Peyer's patch (tissue), 4 donors: ENCODE data around the gene NOD1. TPM values are rescaled to one million over a fixed set of nuclear protein-coding genes. Genes with fewer than 3 reads are reported as not detected.

Source experiments
- DNase-seq, 3 donors: peaks; one replicate each; pipeline ENCODE4 v3.0.0-alpha.2; 2017 to 2019
- H3K27ac ChIP-seq, 4 donors: fragments of 200-600 bp; sonication (generic); one replicate each; pipeline ENCODE4 v1.5.1; 2016 to 2019
- H3K27me3 ChIP-seq, 2 donors: fragments of 200-600 bp; sonication (generic); one replicate each; pipeline ENCODE4 v1.5.1; 2019
- H3K36me3 ChIP-seq, 3 donors: fragments of 200-600 bp; sonication (generic); one replicate each; pipeline ENCODE4 v1.5.1; 2016 to 2019
- H3K4me1 ChIP-seq, 4 donors: fragments of 200-600 bp; sonication (generic); one replicate each; pipeline ENCODE4 v1.5.1; 2016 to 2019
- H3K4me3 ChIP-seq, 4 donors: fragments of 200-600 bp; sonication (generic); 1 replicate in 3 of 4; 2 replicates in 1 of 4; pipeline ENCODE4 v1.5.1; 2016 to 2019; ENCODE audit warnings: mild to moderate bottlenecking in 1 of 4
- H3K9me3 ChIP-seq, 4 donors: fragments of 200-600 bp; sonication (generic); one replicate each; pipeline ENCODE4 v1.5.1; 2016 to 2019; ENCODE audit warnings: mild to moderate bottlenecking in 1 of 4
- POLR2A ChIP-seq, 2 donors: fragments of 450-650 bp; IDR thresholded peaks; one replicate each; pipeline ENCODE4 v1.5.1; 2017; ENCODE audit warnings: antibody characterized with exemption in 2 of 2, mild to moderate bottlenecking in 2 of 2, moderate library complexity in 2 of 2
- total RNA-seq, 4 donors: library from RNA; depleted of rRNA; stranded (reverse); fragments of >200 nt; gene quantifications; one replicate each; pipeline ENCODE4 v1.1.0, GENCODE V29; 2016
- TF ChIP-seq, protein P1 (sequence below), 6 experiments: fragments of 450-650 bp in 4 of 6; fragments of 200-600 bp in 2 of 6; sonication (generic) in 1 of 6; IDR thresholded peaks; one replicate each; pipeline ENCODE4 v1.5.1; 2017 to 2019; ENCODE audit warnings: antibody characterized with exemption in 6 of 6, mild to moderate bottlenecking in 3 of 6, moderate library complexity in 1 of 6

NOD1 gene
- total RNA-seq, 4 donors from 2014 or later, result 4.0 to 29.7 (median 21.0) TPM

DNA sequence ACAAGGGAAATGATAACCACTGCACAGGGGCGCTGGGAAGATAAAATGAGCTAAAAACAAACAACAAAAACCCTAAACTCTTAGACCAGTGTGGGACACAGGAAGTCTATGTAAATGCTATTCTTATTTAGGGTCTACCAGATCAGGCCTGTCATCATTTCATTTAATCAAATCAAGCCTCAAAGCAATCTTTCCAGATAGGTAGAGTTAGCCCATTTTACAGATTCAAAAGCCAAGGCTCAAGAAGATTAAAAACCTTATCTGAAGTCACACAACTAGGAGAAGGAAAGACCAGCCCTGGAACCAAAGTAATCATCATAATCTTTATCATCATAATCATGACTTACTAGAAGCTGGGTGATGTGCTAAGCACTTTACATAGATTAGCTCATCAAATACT lies 4.7 kb downstream of the NOD1 start:
- Histone ChIP-seq H3K36me3 (no peaks in the 10 kb centered on the region), H3K4me1 (peaks cover 0 to 49% (median 8%) of the 10 kb centered on the region in 4 donors), H3K27ac (peak overlapping the region in 1 of 4 donors; percentile 1), H3K4me3 (no peak overlapping the region), H3K9me3 (no peaks in the 10 kb centered on the region), H3K27me3 (no peaks in the 10 kb centered on the region)
- DNase-seq, result no peak
- no peak for TF ChIP-seq POLR2A (IDR thresholded peaks at IDR 0.05)
- TF ChIP-seq, protein P1, sequence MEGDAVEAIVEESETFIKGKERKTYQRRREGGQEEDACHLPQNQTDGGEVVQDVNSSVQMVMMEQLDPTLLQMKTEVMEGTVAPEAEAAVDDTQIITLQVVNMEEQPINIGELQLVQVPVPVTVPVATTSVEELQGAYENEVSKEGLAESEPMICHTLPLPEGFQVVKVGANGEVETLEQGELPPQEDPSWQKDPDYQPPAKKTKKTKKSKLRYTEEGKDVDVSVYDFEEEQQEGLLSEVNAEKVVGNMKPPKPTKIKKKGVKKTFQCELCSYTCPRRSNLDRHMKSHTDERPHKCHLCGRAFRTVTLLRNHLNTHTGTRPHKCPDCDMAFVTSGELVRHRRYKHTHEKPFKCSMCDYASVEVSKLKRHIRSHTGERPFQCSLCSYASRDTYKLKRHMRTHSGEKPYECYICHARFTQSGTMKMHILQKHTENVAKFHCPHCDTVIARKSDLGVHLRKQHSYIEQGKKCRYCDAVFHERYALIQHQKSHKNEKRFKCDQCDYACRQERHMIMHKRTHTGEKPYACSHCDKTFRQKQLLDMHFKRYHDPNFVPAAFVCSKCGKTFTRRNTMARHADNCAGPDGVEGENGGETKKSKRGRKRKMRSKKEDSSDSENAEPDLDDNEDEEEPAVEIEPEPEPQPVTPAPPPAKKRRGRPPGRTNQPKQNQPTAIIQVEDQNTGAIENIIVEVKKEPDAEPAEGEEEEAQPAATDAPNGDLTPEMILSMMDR (IDR thresholded peaks at IDR 0.05), result no peak

DNA sequence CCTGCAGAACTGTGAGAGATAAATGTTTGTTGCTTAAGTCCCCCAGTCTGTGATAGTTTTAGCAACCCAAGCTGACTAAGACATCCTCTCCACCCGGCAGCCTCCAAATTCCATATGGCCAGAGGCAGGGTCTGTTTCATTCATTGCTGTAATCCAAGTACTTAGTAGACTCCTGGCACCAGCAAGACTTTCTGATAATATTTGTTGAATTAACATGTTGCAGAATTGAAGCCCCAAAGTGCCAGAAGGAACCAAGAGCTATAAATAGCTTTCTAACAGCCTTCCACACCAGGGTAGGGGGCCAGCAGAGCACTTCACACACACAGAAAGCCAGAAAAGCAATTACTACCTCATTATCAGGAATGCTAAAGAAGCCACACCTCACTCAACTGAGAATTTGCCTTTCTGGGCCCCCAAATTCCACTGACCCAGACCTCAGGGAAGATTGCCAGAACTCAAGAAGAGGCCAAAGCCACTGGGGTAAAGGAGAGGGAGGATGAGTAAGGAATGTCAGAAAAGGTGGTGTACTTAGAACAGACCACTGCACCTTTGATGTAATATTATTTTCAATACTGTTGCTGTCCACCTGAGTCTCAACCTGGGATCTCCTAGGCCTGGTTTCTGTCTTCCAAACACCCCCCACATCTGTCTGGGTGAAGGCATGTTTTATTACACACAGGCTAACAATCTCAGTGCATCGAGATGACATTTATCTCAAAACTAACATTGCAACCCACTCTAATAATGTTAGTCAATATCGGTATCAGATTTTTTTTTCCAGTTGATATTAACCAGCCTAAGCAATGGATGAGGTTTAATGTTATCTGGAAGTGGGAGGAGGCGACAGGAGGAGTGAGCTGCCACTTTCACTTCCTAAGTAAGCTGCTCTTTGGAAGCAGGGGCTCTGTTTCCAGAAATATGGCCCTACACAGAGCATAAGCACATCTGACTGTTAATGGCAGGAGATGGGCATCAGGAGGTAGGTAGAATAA lies 5.5 kb downstream of the NOD1 start:
- no peak for DNase-seq
- Histone ChIP-seq H3K4me3 (no peak overlapping the region), H3K27ac (peak overlapping the region in 2 of 4 donors; percentile 5 to 75), H3K9me3 (no peaks in the 10 kb centered on the region), H3K36me3 (no peaks in the 10 kb centered on the region), H3K27me3 (no peaks in the 10 kb centered on the region), H3K4me1 (peaks cover 0 to 52% (median 8%) of the 10 kb centered on the region in 4 donors)
- TF ChIP-seq, protein P1 (IDR thresholded peaks at IDR 0.05), result no peak
- TF ChIP-seq POLR2A (IDR thresholded peaks at IDR 0.05), result no peak

DNA sequence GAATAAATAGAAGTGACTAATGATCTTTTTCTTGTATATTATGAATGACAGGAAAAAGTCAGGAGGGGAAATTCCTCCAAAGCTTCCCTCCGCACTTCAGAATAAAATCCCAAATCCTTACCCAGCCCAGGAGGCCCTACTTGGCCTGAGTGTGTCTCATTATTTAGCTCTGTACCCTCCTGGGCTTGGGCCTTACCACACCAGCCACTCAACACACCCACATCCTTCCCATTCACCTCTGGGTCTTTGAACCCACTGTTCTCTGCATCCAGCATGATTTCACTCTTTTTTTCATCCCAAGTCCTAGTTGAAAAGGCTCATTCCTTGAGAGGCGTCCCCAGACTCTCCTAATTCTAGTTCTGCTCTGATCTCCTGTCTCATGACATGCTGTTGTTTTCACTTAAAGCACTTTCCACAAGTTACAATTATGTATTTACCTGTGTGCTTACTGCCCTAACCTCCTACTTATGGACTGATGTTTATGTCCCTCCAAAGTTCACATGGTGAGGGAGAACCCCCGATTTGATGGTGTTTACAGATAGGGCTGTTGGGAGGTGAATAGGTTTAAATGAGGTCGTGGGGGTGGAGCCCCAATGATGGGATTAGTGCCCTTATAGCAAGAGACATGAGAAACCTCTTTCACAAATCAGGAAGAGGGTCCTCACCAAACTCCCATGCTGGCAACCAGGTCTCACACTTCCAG lies 6.4 kb downstream of the NOD1 start:
- Histone ChIP-seq H3K4me3 (no peak overlapping the region), H3K27me3 (no peaks in the 10 kb centered on the region), H3K4me1 (peaks cover 0 to 48% (median 6%) of the 10 kb centered on the region in 4 donors), H3K9me3 (no peaks in the 10 kb centered on the region), H3K27ac (peak overlapping the region in 3 of 4 donors; percentile 27 to 75 (median 48)), H3K36me3 (no peaks in the 10 kb centered on the region)
- no peak for DNase-seq
- TF ChIP-seq, protein P1 (IDR thresholded peaks at IDR 0.05), result no peak
- TF ChIP-seq POLR2A (IDR thresholded peaks at IDR 0.05), result no peak

DNA sequence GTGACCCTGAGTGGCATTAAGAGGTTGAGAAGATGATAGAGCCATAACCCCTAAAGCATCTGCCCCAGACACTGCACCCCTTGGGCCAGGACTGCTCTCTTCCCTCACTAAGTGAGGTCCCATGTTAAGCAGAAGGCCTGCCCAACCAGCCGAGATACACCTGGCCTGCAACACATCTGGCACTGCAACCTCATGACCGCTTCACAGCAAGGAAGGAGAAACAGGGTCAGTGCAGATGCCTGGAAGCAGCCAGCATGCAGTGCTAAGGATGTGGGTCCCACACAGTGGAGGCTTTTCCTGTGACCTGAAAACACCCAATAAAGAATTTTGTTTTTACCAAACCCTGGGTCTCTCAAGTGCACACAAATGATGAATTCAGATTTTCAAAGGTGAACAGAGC lies 7.4 kb downstream of the NOD1 start:
- Histone ChIP-seq H3K9me3 (no peaks in the 10 kb centered on the region), H3K4me1 (peaks cover 0 to 38% (median 5%) of the 10 kb centered on the region in 4 donors), H3K36me3 (no peaks in the 10 kb centered on the region), H3K27me3 (no peaks in the 10 kb centered on the region), H3K27ac (peak overlapping the region; percentile 27 to 75 (median 48)), H3K4me3 (no peak overlapping the region)
- TF ChIP-seq, protein P1 (IDR thresholded peaks at IDR 0.05), result no peak
- TF ChIP-seq POLR2A (IDR thresholded peaks at IDR 0.05), result no peak
- DNase-seq, result no peak

DNA sequence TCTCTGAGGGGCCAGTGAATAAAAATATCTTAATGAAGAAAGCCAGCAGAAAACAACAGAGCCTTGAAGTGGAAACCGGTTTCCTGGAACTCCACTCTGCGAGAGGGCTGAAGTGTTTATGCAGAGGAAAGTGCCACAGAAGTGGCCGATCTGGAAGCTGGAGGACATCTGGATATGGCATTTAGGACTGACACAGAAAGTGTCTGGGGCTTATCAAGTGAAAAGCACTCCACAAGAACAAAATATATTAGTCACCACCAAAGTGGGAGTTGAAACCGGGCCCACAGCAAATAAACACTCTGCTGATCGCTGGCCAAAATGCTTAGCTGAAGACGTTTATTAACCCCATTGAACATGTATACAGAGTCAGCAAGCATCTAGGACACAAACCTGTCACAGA lies 7.8 kb downstream of the NOD1 start:
- Histone ChIP-seq H3K9me3 (no peaks in the 10 kb centered on the region), H3K27ac (peak overlapping the region; percentile 47 to 75 (median 50)), H3K27me3 (no peaks in the 10 kb centered on the region), H3K36me3 (no peaks in the 10 kb centered on the region), H3K4me3 (no peak overlapping the region), H3K4me1 (peaks cover 0 to 42% (median 3%) of the 10 kb centered on the region in 4 donors)
- DNase-seq, result no peak
- TF ChIP-seq, protein P1 (IDR thresholded peaks at IDR 0.05), result no peak
- no peak for TF ChIP-seq POLR2A (IDR thresholded peaks at IDR 0.05)
